Activated CD4-positive, alpha-beta memory T cell treated with anti-CD3 and anti-CD28 coated beads, Interleukin-2, amount 10 ng/mL, durations not matched to agents 7 days and 5 days (primary cell): ENCODE data around the gene SMYD3. TPM values are rescaled to one million over a fixed set of nuclear protein-coding genes. Genes with fewer than 3 reads are reported as not detected.

Source experiments
- CTCF ChIA-PET: fragments of 350-600 bp; sonication (Branson Sonifier 250); formaldehyde crosslinking; loops from one replicate; lab custom pipeline; 2021; ENCODE audit warnings: antibody characterized with exemption, inconsistent platforms; lab: Charles Lee
- POLR2A ChIA-PET: fragments of 350-600 bp; sonication (Branson Sonifier 250); formaldehyde crosslinking; loops from one replicate; lab custom pipeline; 2021; ENCODE audit warnings: antibody characterized with exemption; lab: Charles Lee
- DNase-seq: peaks from one replicate; pipeline ENCODE4 v3.0.0-alpha.2; 2020
- H3K27ac Mint-ChIP-seq: one replicate; pipeline ENCODE4 v1.8.0; 2021; ENCODE audit warnings: mild to moderate bottlenecking, mixed read lengths
- H3K27me3 Mint-ChIP-seq: one replicate; pipeline ENCODE4 v1.8.0; 2021; ENCODE audit warnings: mixed read lengths
- H3K36me3 Mint-ChIP-seq: one replicate; pipeline ENCODE4 v1.8.0; 2021; ENCODE audit warnings: low read depth, mixed read lengths
- H3K4me1 Mint-ChIP-seq: one replicate; pipeline ENCODE4 v1.8.0; 2021; ENCODE audit warnings: mixed read lengths
- H3K4me3 Mint-ChIP-seq: one replicate; pipeline ENCODE4 v1.8.0; 2021; ENCODE audit warnings: mild to moderate bottlenecking, mixed read lengths
- H3K9me3 Mint-ChIP-seq: one replicate; pipeline ENCODE4 v1.8.0; 2021; ENCODE audit warnings: mixed read lengths
- total RNA-seq, 2 experiments: library from RNA; stranded (reverse); gene quantifications; one replicate each; pipeline ENCODE4 v1.2.3, GENCODE V29; 2021

The SMYD3 gene
- total RNA-seq, 2 experiments from 2014 or later, result 15.5 to 18.7 TPM

GRCh38 chr1:246528933-246529731 is 22.1 kb upstream of the SMYD3 start:
- DNase-seq, result no peak
- H3K36me3 Mint-ChIP-seq, result peaks cover 3% of the 10 kb centered on the region

GRCh38 chr1:246527402-246528088 is 20.5 kb upstream of the SMYD3 start:
- ChIA-PET CTCF (no interaction called here), POLR2A (no interaction called here)
- peaks cover 3% of the 10 kb centered on the region for H3K36me3 Mint-ChIP-seq
- peak overlapping the region; percentile 13 for H3K27ac Mint-ChIP-seq
- H3K4me3 Mint-ChIP-seq, result no peak overlapping the region
- peak; percentile 25 for DNase-seq
- peaks cover 15% of the 10 kb centered on the region for H3K4me1 Mint-ChIP-seq
- H3K9me3 Mint-ChIP-seq, result peaks cover 18% of the 10 kb centered on the region
- H3K27me3 Mint-ChIP-seq, result peaks cover 2% of the 10 kb centered on the region

More at GRCh38 chr1:246528933-246529731, 22.1 kb upstream of the SMYD3 start:
- peaks cover 15% of the 10 kb centered on the region for H3K4me1 Mint-ChIP-seq
- H3K4me3 Mint-ChIP-seq, result no peak overlapping the region
- peaks cover 2% of the 10 kb centered on the region for H3K27me3 Mint-ChIP-seq
- H3K9me3 Mint-ChIP-seq, result peaks cover 18% of the 10 kb centered on the region
- H3K27ac Mint-ChIP-seq, result no peak overlapping the region
- ChIA-PET CTCF (no interaction called here), POLR2A (no interaction called here)

- H3K4me1 Mint-ChIP-seq, result peaks cover 15% of the 10 kb centered on the region
- DNase-seq, result no peak
- POLR2A ChIA-PET, result no interaction called here
- peaks cover 3% of the 10 kb centered on the region for H3K36me3 Mint-ChIP-seq
- H3K27me3 Mint-ChIP-seq, result peaks cover 2% of the 10 kb centered on the region
- peaks cover 20% of the 10 kb centered on the region for H3K9me3 Mint-ChIP-seq
- peak overlapping the region; percentile 13 for H3K27ac Mint-ChIP-seq
- CTCF ChIA-PET, result no interaction called here
- H3K4me3 Mint-ChIP-seq, result no peak overlapping the region
Measured at GRCh38 chr1:246526915-246527314, 19.8 kb upstream of the SMYD3 start.

- H3K36me3 Mint-ChIP-seq, result peaks cover 3% of the 10 kb centered on the region
- peaks cover 1% of the 10 kb centered on the region for H3K27me3 Mint-ChIP-seq
- ChIA-PET POLR2A (no interaction called here), CTCF (no interaction called here)
- peaks cover 15% of the 10 kb centered on the region for H3K4me1 Mint-ChIP-seq
- H3K4me3 Mint-ChIP-seq, result no peak overlapping the region
- no peak overlapping the region for H3K27ac Mint-ChIP-seq
- no peak for DNase-seq
- H3K9me3 Mint-ChIP-seq, result peaks cover 22% of the 10 kb centered on the region
Measured at GRCh38 chr1:246526380-246526779, 19.3 kb upstream of the SMYD3 start.

- CTCF ChIA-PET, result no interaction called here
- Mint-ChIP-seq H3K36me3 (peaks cover 9% of the 10 kb centered on the region), H3K4me3 (no peak overlapping the region), H3K4me1 (peaks cover under 1% of the 10 kb centered on the region), H3K27me3 (no peaks in the 10 kb centered on the region), H3K27ac (no peak overlapping the region), H3K9me3 (peaks cover 33% of the 10 kb centered on the region)
- DNase-seq, result no peak
- POLR2A ChIA-PET, result no interaction called here
Measured at GRCh38 chr1:246519514-246519913, 12.4 kb upstream of the SMYD3 start.

GRCh38 chr1:246518456-246519205 is 11.6 kb upstream of the SMYD3 start:
- H3K27me3 Mint-ChIP-seq, result no peaks in the 10 kb centered on the region
- CTCF ChIA-PET, result no interaction called here
- no peak for DNase-seq

GRCh38 chr1:246517391-246517790 is 10.3 kb upstream of the SMYD3 start:
- no peaks in the 10 kb centered on the region for H3K27me3 Mint-ChIP-seq
- no peak overlapping the region for H3K27ac Mint-ChIP-seq
- CTCF ChIA-PET, result no interaction called here
- POLR2A ChIA-PET, result no interaction called here
- H3K36me3 Mint-ChIP-seq, result peaks cover 13% of the 10 kb centered on the region
- H3K4me3 Mint-ChIP-seq, result no peak overlapping the region
- H3K4me1 Mint-ChIP-seq, result peaks cover 7% of the 10 kb centered on the region
- peaks cover 40% of the 10 kb centered on the region for H3K9me3 Mint-ChIP-seq
- no peak for DNase-seq

More at GRCh38 chr1:246518456-246519205, 11.6 kb upstream of the SMYD3 start:
- no peak overlapping the region for H3K4me3 Mint-ChIP-seq
- H3K4me1 Mint-ChIP-seq, result peaks cover 7% of the 10 kb centered on the region
- peaks cover 13% of the 10 kb centered on the region for H3K36me3 Mint-ChIP-seq
- peaks cover 37% of the 10 kb centered on the region for H3K9me3 Mint-ChIP-seq
- POLR2A ChIA-PET, result no interaction called here
- no peak overlapping the region for H3K27ac Mint-ChIP-seq

DNA sequence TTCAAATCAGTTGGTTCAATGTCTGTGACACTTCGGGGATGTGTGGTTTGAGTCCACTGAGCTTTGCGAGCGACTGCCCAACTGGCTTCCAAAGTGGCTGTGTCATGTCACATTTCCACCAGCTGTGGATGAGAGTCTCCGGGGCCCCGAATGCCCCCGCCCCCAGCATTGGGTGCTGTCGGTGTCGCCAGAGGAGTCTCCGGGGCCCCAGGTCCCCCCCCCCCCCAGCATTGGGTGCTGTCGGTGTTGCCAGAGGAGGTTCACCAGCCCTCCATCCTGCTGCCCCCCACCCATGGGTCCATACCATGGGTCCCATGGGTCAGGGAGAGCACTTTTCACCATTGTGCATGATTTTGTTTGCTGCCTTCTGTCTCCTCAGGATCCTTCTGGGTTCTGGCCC is 9.0 kb upstream of the SMYD3 start:
- DNase-seq, result no peak
- no peaks in the 10 kb centered on the region for H3K27me3 Mint-ChIP-seq
- ChIA-PET POLR2A (no interaction called here), CTCF (interaction anchor here (0.9 kb wide), 1 partner anchor 9 kb away, joined by 3 read pairs; the partner anchor contains the start of gene SMYD3)
- H3K4me1 Mint-ChIP-seq, result peaks cover 7% of the 10 kb centered on the region
- peaks cover 13% of the 10 kb centered on the region for H3K36me3 Mint-ChIP-seq
- H3K4me3 Mint-ChIP-seq, result no peak overlapping the region
- peaks cover 35% of the 10 kb centered on the region for H3K9me3 Mint-ChIP-seq
- no peak overlapping the region for H3K27ac Mint-ChIP-seq

DNA sequence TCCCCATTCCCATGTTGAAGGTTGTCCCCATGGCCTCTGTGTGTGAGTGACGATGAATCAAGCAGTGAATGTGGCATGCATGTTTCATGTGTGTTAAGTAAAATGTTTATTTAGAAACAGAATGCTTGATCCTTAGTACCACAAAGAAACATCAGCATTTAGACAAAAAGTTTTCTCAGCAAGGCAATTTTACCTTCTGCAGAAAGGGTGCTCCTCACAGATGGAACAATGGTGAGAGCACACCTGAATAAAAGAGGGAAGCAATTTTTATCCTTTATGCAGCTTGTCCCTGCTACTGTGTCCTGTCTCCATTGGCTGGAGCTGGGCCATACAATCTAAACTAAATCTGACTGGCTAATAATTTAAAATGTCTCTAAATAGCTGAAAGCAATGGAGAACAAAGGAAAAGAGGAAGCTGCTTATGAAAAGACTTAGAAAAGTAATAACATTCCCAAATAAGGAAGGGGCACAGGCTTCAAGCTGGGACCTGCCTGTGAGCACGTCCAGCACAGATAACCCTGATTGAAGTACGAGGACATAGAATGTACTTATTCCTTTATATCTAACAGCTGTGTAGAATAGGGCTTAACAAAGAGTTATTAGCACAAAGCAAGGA is 8.4 kb upstream of the SMYD3 start:
- Mint-ChIP-seq H3K9me3 (peaks cover 35% of the 10 kb centered on the region), H3K27ac (no peak overlapping the region), H3K4me1 (peaks cover 7% of the 10 kb centered on the region), H3K4me3 (no peak overlapping the region), H3K36me3 (peaks cover 13% of the 10 kb centered on the region), H3K27me3 (no peaks in the 10 kb centered on the region)
- ChIA-PET CTCF (interaction anchor here (0.9 kb wide), 1 partner anchor 8 kb away, joined by 3 read pairs; the partner anchor contains the start of gene SMYD3), POLR2A (no interaction called here)
- no peak for DNase-seq

GRCh38 chr1:246513619-246514343 is 6.7 kb upstream of the SMYD3 start:
- Mint-ChIP-seq H3K27ac (peak overlapping the region; percentile 11), H3K4me3 (peak overlapping the region; percentile 21), H3K4me1 (peaks cover 7% of the 10 kb centered on the region), H3K36me3 (peaks cover 13% of the 10 kb centered on the region), H3K27me3 (no peaks in the 10 kb centered on the region), H3K9me3 (peaks cover 27% of the 10 kb centered on the region)
- DNase-seq, result no peak
- ChIA-PET CTCF (no interaction called here), POLR2A (no interaction called here)

GRCh38 chr1:246513041-246513440 is 6.0 kb upstream of the SMYD3 start:
- ChIA-PET POLR2A (no interaction called here), CTCF (no interaction called here)
- no peak for DNase-seq
- peaks cover 24% of the 10 kb centered on the region for H3K9me3 Mint-ChIP-seq
- no peaks in the 10 kb centered on the region for H3K27me3 Mint-ChIP-seq
- peaks cover 8% of the 10 kb centered on the region for H3K4me1 Mint-ChIP-seq
- peaks cover 13% of the 10 kb centered on the region for H3K36me3 Mint-ChIP-seq
- no peak overlapping the region for H3K27ac Mint-ChIP-seq
- no peak overlapping the region for H3K4me3 Mint-ChIP-seq

- H3K4me1 Mint-ChIP-seq, result peaks cover 11% of the 10 kb centered on the region
- peaks cover 13% of the 10 kb centered on the region for H3K36me3 Mint-ChIP-seq
- H3K9me3 Mint-ChIP-seq, result peaks cover 24% of the 10 kb centered on the region
- no peak overlapping the region for H3K4me3 Mint-ChIP-seq
- DNase-seq, result no peak
- H3K27ac Mint-ChIP-seq, result no peak overlapping the region
- no peaks in the 10 kb centered on the region for H3K27me3 Mint-ChIP-seq
- POLR2A ChIA-PET, result no interaction called here
- CTCF ChIA-PET, result no interaction called here
Measured at GRCh38 chr1:246512635-246513034, 5.6 kb upstream of the SMYD3 start.
